ENCODE results near the gene SH3GL3. TPM values are rescaled to one million over a fixed set of nuclear protein-coding genes. Genes with fewer than 3 reads are reported as not detected.

Gene SH3GL3
- polyA plus RNA-seq, 1 of the 3 experiments (the other 2 are of a cell fraction), result not detected

DNA sequence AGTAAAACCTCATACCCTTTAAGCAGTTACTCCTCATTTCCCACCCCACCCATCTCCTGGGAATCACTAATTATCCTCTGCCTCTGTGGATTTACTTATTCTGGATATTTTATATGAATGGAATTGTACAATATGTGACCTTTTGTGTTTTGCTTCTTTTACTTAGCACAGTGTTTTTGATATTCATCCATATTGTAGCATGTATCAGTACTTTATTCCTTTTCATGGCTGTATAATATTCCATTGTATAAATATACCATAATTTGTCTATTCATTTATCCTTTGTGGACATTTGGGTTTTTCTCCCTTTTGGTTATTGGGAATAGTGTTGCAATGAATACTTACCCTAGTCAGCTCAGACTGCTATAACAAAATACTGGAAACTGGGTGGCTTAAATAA lies 39.2 kb downstream of the SH3GL3 start (continued):
- TF ChIP-seq, protein P1, sequence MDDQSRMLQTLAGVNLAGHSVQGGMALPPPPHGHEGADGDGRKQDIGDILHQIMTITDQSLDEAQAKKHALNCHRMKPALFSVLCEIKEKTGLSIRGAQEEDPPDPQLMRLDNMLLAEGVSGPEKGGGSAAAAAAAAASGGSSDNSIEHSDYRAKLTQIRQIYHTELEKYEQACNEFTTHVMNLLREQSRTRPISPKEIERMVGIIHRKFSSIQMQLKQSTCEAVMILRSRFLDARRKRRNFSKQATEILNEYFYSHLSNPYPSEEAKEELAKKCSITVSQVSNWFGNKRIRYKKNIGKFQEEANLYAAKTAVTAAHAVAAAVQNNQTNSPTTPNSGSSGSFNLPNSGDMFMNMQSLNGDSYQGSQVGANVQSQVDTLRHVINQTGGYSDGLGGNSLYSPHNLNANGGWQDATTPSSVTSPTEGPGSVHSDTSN (IDR thresholded peaks at IDR 0.05), result no peak

DNA sequence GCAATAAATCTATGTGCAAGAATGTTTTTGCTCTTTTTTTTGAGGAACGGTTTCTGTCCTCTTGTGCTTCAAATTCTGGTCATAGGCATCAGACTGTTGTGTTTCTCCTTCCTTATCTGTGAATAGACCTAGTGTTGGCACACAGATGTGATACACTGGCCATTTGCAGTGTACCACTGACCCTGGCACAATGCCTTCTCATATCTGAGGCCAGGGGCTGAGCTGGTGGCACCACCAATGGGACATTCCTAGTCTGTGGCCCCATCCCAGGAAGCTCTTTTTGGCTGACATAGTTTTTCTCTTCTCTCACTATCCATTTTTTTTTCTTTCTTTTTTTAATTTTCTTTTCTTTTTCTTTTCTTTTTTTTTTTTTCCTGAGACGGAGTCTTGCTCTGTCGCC lies 40.4 kb downstream of the SH3GL3 start:
- no peaks in the 10 kb centered on the region for H3F3A ChIP-seq (replicated peaks; ENCODE audit: insufficient read depth)
- no peak overlapping the region for H3K4me2 ChIP-seq
- TF ChIP-seq, protein P2, sequence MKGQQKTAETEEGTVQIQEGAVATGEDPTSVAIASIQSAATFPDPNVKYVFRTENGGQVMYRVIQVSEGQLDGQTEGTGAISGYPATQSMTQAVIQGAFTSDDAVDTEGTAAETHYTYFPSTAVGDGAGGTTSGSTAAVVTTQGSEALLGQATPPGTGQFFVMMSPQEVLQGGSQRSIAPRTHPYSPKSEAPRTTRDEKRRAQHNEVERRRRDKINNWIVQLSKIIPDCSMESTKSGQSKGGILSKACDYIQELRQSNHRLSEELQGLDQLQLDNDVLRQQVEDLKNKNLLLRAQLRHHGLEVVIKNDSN (IDR thresholded peaks at IDR 0.05; ENCODE audit: borderline replicate concordance, low read depth), result no peak
- no peak for TF ChIP-seq CHD2 (IDR thresholded peaks at IDR 0.05; ENCODE audit: low read length, partially characterized antibody)
- no peak for TF ChIP-seq NFIC (IDR thresholded peaks at IDR 0.05; ENCODE audit: borderline replicate concordance)
- no peak for TF ChIP-seq POLR2AphosphoS5 (IDR thresholded peaks at IDR 0.05; ENCODE audit: low read depth, low read length)
- TF ChIP-seq FOSL2 (IDR thresholded peaks at IDR 0.05; ENCODE audit: borderline replicate concordance, low read depth), result no peak
- no peak for TF ChIP-seq RFX5 (IDR thresholded peaks at IDR 0.05; ENCODE audit: low read length)
- no peaks in the 10 kb centered on the region for H3K9me2 ChIP-seq
- H3K36me3 ChIP-seq (replicated peaks in 1 of 2; ENCODE audit: control insufficient read depth in 1 of 2, insufficient read depth in 2 of 2, low read length in 1 of 2), result no peaks in the 10 kb centered on the region
- no peak overlapping the region for H3K27ac ChIP-seq (ENCODE audit: low read depth in 2 of 2, low read length in 1 of 2)
- no peak for DNase-seq
- no peaks in the 10 kb centered on the region for H3K79me2 ChIP-seq (ENCODE audit: insufficient read depth)
- H3K9ac ChIP-seq, result no peak overlapping the region
- ChIA-PET POLR2A (no interaction called here), CTCF (no interaction called here)
- no peaks in the 10 kb centered on the region for H3K27me3 ChIP-seq (ENCODE audit: insufficient read depth)
- no peaks in the 10 kb centered on the region for H4K20me1 ChIP-seq (ENCODE audit: insufficient read depth)
- 33% methylated on average over 3 of the region's 3 CpGs for WGBS (ENCODE audit: low lambda C conversion rate)
- H3K9me3 ChIP-seq, result no peaks in the 10 kb centered on the region
- H3K4me3 ChIP-seq (ENCODE audit: low read depth in 2 of 2, low read length in 1 of 2), result no peak overlapping the region
- H3K4me1 ChIP-seq (ENCODE audit: control insufficient read depth in 1 of 2, insufficient read depth in 2 of 2, low read depth in 1 of 2, low read length in 1 of 2), result no peaks in the 10 kb centered on the region
- no peak overlapping the region for H2AFZ ChIP-seq (ENCODE audit: low read depth)

DNA sequence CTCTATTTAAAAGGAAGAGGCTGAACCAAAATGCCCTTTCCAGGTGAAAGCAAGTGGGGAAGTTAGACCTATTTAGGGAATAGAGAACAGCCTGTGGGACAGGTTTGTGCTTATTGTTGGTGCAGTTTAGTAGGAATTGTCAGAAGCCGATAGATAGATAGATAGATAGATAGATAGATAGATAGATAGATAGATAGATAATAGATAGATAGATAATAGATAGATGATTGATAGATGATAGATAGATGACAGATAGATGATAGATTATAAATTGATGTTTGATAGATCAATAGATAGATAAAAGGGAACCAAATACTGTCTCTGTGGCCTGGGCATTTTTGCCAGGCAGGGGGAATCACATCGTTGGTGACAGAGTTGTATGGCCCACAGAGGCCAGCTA lies 42.5 kb downstream of the SH3GL3 start:
- Histone ChIP-seq H3K4me3 (ENCODE audit: low read depth in 2 of 2, low read length in 1 of 2) (no peak overlapping the region), H4K20me1 (ENCODE audit: insufficient read depth) (no peaks in the 10 kb centered on the region), H3K27ac (ENCODE audit: low read depth in 2 of 2, low read length in 1 of 2) (no peak overlapping the region), H3K9me2 (no peaks in the 10 kb centered on the region), H3F3A (replicated peaks; ENCODE audit: insufficient read depth) (no peaks in the 10 kb centered on the region), H3K27me3 (ENCODE audit: insufficient read depth) (no peaks in the 10 kb centered on the region), H3K4me2 (no peak overlapping the region), H3K9me3 (no peaks in the 10 kb centered on the region), H3K36me3 (replicated peaks in 1 of 2; ENCODE audit: control insufficient read depth in 1 of 2, insufficient read depth in 2 of 2, low read length in 1 of 2) (no peaks in the 10 kb centered on the region), H3K4me1 (ENCODE audit: control insufficient read depth in 1 of 2, insufficient read depth in 2 of 2, low read depth in 1 of 2, low read length in 1 of 2) (no peaks in the 10 kb centered on the region), H3K9ac (no peak overlapping the region), H3K79me2 (ENCODE audit: insufficient read depth) (no peaks in the 10 kb centered on the region), H2AFZ (ENCODE audit: low read depth) (no peak overlapping the region)
- no peak for DNase-seq
- ChIA-PET CTCF (no interaction called here), POLR2A (no interaction called here)
- WGBS (ENCODE audit: low lambda C conversion rate), result 5% methylated on average over 2 of the region's 2 CpGs
- TF ChIP-seq RCOR1 (IDR thresholded peaks at IDR 0.05; ENCODE audit: low read length) (no peak), EZH2phosphoT487 (IDR thresholded peaks at IDR 0.05; ENCODE audit: borderline replicate concordance, low read depth) (no peak), EP300 (IDR thresholded peaks at IDR 0.05; ENCODE audit: borderline replicate concordance in 1 of 2, low read depth in 1 of 2, low read length in 1 of 2) (no peak), GATA2 (CRISPR knock-in tag; IDR thresholded peaks at IDR 0.05) (no peak), NFIC (IDR thresholded peaks at IDR 0.05; ENCODE audit: borderline replicate concordance) (no peak), GABPA (IDR thresholded peaks at IDR 0.05; ENCODE audit: low read depth) (no peak), TCF12 (IDR thresholded peaks at IDR 0.05) (no peak), MEF2A (IDR thresholded peaks at IDR 0.05; ENCODE audit: borderline replicate concordance, low read depth) (no peak), FOXJ3 (CRISPR knock-in tag; IDR thresholded peaks at IDR 0.05) (no peak), ELF1 (IDR thresholded peaks at IDR 0.05) (no peak), NRF1 (IDR thresholded peaks at IDR 0.05; ENCODE audit: low read depth, low read length) (no peak), RFX5 (IDR thresholded peaks at IDR 0.05; ENCODE audit: low read length) (no peak), TEAD4 (IDR thresholded peaks at IDR 0.05; ENCODE audit: borderline replicate concordance, insufficient read depth) (no peak), TAF1 (IDR thresholded peaks at IDR 0.05; ENCODE audit: borderline replicate concordance, low read depth, low read length) (no peak), YY1 (IDR thresholded peaks at IDR 0.05; ENCODE audit: low read depth) (no peak), RAD21 (IDR thresholded peaks at IDR 0.05; ENCODE audit: low read length) (no peak)
- TF ChIP-seq, protein P3, sequence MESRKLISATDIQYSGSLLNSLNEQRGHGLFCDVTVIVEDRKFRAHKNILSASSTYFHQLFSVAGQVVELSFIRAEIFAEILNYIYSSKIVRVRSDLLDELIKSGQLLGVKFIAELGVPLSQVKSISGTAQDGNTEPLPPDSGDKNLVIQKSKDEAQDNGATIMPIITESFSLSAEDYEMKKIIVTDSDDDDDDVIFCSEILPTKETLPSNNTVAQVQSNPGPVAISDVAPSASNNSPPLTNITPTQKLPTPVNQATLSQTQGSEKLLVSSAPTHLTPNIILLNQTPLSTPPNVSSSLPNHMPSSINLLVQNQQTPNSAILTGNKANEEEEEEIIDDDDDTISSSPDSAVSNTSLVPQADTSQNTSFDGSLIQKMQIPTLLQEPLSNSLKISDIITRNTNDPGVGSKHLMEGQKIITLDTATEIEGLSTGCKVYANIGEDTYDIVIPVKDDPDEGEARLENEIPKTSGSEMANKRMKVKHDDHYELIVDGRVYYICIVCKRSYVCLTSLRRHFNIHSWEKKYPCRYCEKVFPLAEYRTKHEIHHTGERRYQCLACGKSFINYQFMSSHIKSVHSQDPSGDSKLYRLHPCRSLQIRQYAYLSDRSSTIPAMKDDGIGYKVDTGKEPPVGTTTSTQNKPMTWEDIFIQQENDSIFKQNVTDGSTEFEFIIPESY (IDR thresholded peaks at IDR 0.05; ENCODE audit: borderline replicate concordance, low read depth), result no peak
- TF ChIP-seq, protein P4, sequence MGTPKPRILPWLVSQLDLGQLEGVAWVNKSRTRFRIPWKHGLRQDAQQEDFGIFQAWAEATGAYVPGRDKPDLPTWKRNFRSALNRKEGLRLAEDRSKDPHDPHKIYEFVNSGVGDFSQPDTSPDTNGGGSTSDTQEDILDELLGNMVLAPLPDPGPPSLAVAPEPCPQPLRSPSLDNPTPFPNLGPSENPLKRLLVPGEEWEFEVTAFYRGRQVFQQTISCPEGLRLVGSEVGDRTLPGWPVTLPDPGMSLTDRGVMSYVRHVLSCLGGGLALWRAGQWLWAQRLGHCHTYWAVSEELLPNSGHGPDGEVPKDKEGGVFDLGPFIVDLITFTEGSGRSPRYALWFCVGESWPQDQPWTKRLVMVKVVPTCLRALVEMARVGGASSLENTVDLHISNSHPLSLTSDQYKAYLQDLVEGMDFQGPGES (IDR thresholded peaks at IDR 0.05; ENCODE audit: low read depth, low read length), result no peak
- TF ChIP-seq, protein P1 (IDR thresholded peaks at IDR 0.05), result no peak

All from SK-N-SH (cell line).